ENCODE measurements around the gene AP3B1. TPM values are rescaled to one million over a fixed set of nuclear protein-coding genes. Genes with fewer than 3 reads are reported as not detected.

Gene AP3B1
- total and polyA plus RNA-seq, 2 donors (not counting 1 experiment from before 2014, with no cell fraction given): 50.5 to 66.9 TPM

GRCh38 chr5:78215565-78215964 is 78.9 kb downstream of the AP3B1 start:
- Histone ChIP-seq H3K36me3 (ENCODE audit: control insufficient read depth, insufficient read depth, low read length) (no peaks in the 10 kb centered on the region), H3K27me3 (ENCODE audit: control insufficient read depth, insufficient read depth, low read length) (no peaks in the 10 kb centered on the region), H3K9me3 (ENCODE audit: control insufficient read depth, insufficient read depth, low read depth, low read length) (no peaks in the 10 kb centered on the region), H3K9ac (ENCODE audit: insufficient read depth, low read length) (no peak overlapping the region), H3K79me2 (ENCODE audit: control insufficient read depth, insufficient read depth, low read length) (no peaks in the 10 kb centered on the region), H3K4me3 (replicated peaks in 1 of 4; ENCODE audit: control extremely low read depth in 1 of 4, insufficient read depth in 1 of 4, low read depth in 3 of 4, low read length in 4 of 4) (no peak overlapping the region), H3K27ac (ENCODE audit: insufficient read depth, low read length) (no peak overlapping the region), H3K4me1 (ENCODE audit: control insufficient read depth, extremely low read depth, insufficient read depth, low read length) (no peaks in the 10 kb centered on the region), H4K20me1 (ENCODE audit: control insufficient read depth, extremely low read depth, insufficient read depth, low read length) (no peaks in the 10 kb centered on the region), H3K4me2 (ENCODE audit: extremely low read depth, insufficient read depth, low read length) (no peak overlapping the region), H2AFZ (ENCODE audit: low read length) (no peak overlapping the region)
- DNase-seq (ENCODE audit: low read depth in 2 of 2): no peak
- TF ChIP-seq EZH2 (IDR thresholded peaks at IDR 0.05; ENCODE audit: low read length, missing control alignments) (no peak), CTCF (conservative IDR thresholded peaks at IDR 0.05 in 1 of 2, IDR thresholded peaks at IDR 0.05 in 1 of 2; ENCODE audit: low read depth in 1 of 2, low read length in 2 of 2) (no peak)

GRCh38 chr5:78213799-78214198 is 80.7 kb downstream of the AP3B1 start:
- Histone ChIP-seq H3K27me3 (ENCODE audit: control insufficient read depth, insufficient read depth, low read length) (no peaks in the 10 kb centered on the region), H3K27ac (ENCODE audit: insufficient read depth, low read length) (no peak overlapping the region), H3K9ac (ENCODE audit: insufficient read depth, low read length) (no peak overlapping the region), H2AFZ (ENCODE audit: low read length) (no peak overlapping the region), H3K4me2 (ENCODE audit: extremely low read depth, insufficient read depth, low read length) (no peak overlapping the region), H3K9me3 (ENCODE audit: control insufficient read depth, insufficient read depth, low read depth, low read length) (no peaks in the 10 kb centered on the region), H3K4me3 (replicated peaks in 1 of 4; ENCODE audit: control extremely low read depth in 1 of 4, insufficient read depth in 1 of 4, low read depth in 3 of 4, low read length in 4 of 4) (no peak overlapping the region), H3K36me3 (ENCODE audit: control insufficient read depth, insufficient read depth, low read length) (no peaks in the 10 kb centered on the region), H3K79me2 (ENCODE audit: control insufficient read depth, insufficient read depth, low read length) (no peaks in the 10 kb centered on the region), H4K20me1 (ENCODE audit: control insufficient read depth, extremely low read depth, insufficient read depth, low read length) (no peaks in the 10 kb centered on the region), H3K4me1 (ENCODE audit: control insufficient read depth, extremely low read depth, insufficient read depth, low read length) (no peaks in the 10 kb centered on the region)
- TF ChIP-seq CTCF (conservative IDR thresholded peaks at IDR 0.05 in 1 of 2, IDR thresholded peaks at IDR 0.05 in 1 of 2; ENCODE audit: low read depth in 1 of 2, low read length in 2 of 2): no peak
- no peak for TF ChIP-seq EZH2 (IDR thresholded peaks at IDR 0.05; ENCODE audit: low read length, missing control alignments)
- DNase-seq (ENCODE audit: low read depth in 2 of 2): no peak

GRCh38 chr5:78211052-78211451 is 83.4 kb downstream of the AP3B1 start:
- Histone ChIP-seq H3K9ac (ENCODE audit: insufficient read depth, low read length) (no peak overlapping the region), H3K79me2 (ENCODE audit: control insufficient read depth, insufficient read depth, low read length) (no peaks in the 10 kb centered on the region), H3K4me1 (ENCODE audit: control insufficient read depth, extremely low read depth, insufficient read depth, low read length) (no peaks in the 10 kb centered on the region), H3K4me2 (ENCODE audit: extremely low read depth, insufficient read depth, low read length) (no peak overlapping the region), H3K4me3 (replicated peaks in 1 of 4; ENCODE audit: control extremely low read depth in 1 of 4, insufficient read depth in 1 of 4, low read depth in 3 of 4, low read length in 4 of 4) (no peak overlapping the region), H3K36me3 (ENCODE audit: control insufficient read depth, insufficient read depth, low read length) (no peaks in the 10 kb centered on the region), H3K27me3 (ENCODE audit: control insufficient read depth, insufficient read depth, low read length) (no peaks in the 10 kb centered on the region), H2AFZ (ENCODE audit: low read length) (no peak overlapping the region), H4K20me1 (ENCODE audit: control insufficient read depth, extremely low read depth, insufficient read depth, low read length) (no peaks in the 10 kb centered on the region), H3K27ac (ENCODE audit: insufficient read depth, low read length) (no peak overlapping the region), H3K9me3 (ENCODE audit: control insufficient read depth, insufficient read depth, low read depth, low read length) (no peaks in the 10 kb centered on the region)
- DNase-seq (ENCODE audit: low read depth in 2 of 2): no peak
- TF ChIP-seq CTCF (conservative IDR thresholded peaks at IDR 0.05 in 1 of 2, IDR thresholded peaks at IDR 0.05 in 1 of 2; ENCODE audit: low read depth in 1 of 2, low read length in 2 of 2): no peak
- no peak for TF ChIP-seq EZH2 (IDR thresholded peaks at IDR 0.05; ENCODE audit: low read length, missing control alignments)

Data from fibroblast of lung (primary cell).